ENCODE results near the gene GTF2IRD2. TPM values are rescaled to one million over a fixed set of nuclear protein-coding genes. Genes with fewer than 3 reads are reported as not detected.
"Not testable (repeated sequence)": the region's sequence is repeated elsewhere in the genome, so short reads cannot be mapped to it uniquely, and the experiment has no call there.

Gene GTF2IRD2
- total RNA-seq = 10 to 100 TPM; 16.6 to 44.1 (median 23.1) TPM
- 10 to 100 TPM; 12.1 to 16.3 TPM for polyA plus RNA-seq
- total RNA-seq = 3.2 reads per million, percentile 17 among the genes with 10 or more reads in this experiment

GRCh38 chr7:74850833-74851721 lies at the start of gene GTF2IRD2:
GTF2IRD2 (minus strand) TSS chr7:74851605; CDS start chr7:74836378, 15,227 bp downstream.
- peak within 1 kb of the TSS; percentile 58 to 83 (median 68) for H3K4me3 Mint-ChIP-seq
- H3K27ac ChIP-seq (ENCODE audit: low read depth, low read length) = peak within 1 kb of the TSS; percentile 35
- DNase-seq = peak in 4 of 9 donors; percentile 56 to 85 (median 77)

DNA sequence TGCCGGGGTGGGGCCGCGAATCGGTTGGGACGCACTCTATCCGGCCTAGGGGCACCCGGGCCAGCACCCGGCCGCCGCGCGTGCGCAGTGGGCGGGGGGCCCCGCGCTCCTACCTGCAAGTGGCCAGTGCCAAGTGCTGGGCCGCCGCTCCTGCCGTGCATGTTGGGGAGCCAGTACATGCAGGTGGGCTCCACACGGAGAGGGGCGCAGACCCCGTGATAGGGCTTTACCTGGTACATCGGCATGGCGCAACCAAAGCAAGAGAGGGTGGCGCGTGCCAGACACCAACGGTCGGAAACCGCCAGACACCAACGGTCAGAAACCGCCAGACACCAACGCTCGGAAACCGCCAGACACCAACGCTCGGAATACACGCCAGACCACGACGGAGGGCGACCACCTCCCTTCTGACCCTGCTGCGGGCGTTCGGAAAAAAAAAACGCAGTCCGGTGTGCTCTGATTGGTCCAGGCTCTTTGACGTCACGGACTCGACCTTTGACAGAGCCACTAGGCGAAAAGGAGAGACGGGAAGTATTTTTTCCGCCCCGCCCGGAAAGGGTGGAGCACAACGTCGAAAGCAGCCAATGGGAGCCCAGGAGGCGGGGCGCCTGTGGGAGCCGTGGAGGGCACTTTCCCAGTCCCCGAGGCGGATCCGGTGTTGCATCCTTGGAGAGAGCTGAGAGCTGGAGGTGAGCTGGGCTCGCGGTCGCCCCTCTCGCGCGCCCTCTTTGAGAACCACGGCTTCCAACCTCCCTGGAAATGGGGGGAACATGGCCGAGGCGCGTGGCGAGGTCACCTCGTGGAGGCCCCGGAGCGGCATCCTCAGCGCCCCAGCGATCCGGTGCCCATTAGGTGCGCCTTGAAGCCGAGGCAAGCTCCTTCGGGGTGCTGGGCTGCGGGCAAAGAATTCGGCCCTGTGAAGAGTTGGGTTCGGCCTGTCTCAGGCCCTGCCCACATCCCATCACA lies 39.0 kb upstream of the GTF2IRD2 start:
- H3K4me1 Mint-ChIP-seq; H3K36me3 Mint-ChIP-seq; H3K9me3 ChIP-seq (ENCODE audit: control insufficient read depth in 2 of 3, low read length in 3 of 3); H3K9me3 Mint-ChIP-seq; H3K27me3 ChIP-seq (ENCODE audit: control insufficient read depth in 2 of 2, insufficient read depth in 2 of 2, low read length in 2 of 2); intact Hi-C loops (cut with micrococcal nuclease); H3K36me3 ChIP-seq (ENCODE audit: control insufficient read depth in 2 of 3, insufficient read depth in 3 of 3, low read length in 3 of 3); CTCF ChIA-PET; POLR2A ChIA-PET; H3K4me1 ChIP-seq (ENCODE audit: control insufficient read depth in 2 of 2, insufficient read depth in 2 of 2, low read length in 2 of 2); H3K27me3 Mint-ChIP-seq: not testable (repeated sequence)
- DNase-seq (peak; percentile 66 to 87 (median 79)), ATAC-seq (peak; percentile 84)
- peak overlapping the region; percentile 69 for H3K27ac ChIP-seq (ENCODE audit: low read depth, low read length)
- H3K4me3 Mint-ChIP-seq = peak overlapping the region; percentile 75 to 91 (median 82)
- peak overlapping the region; percentile 73 to 94 (median 84) for H3K27ac Mint-ChIP-seq
- peak overlapping the region; percentile 54 for H3K4me3 ChIP-seq (ENCODE audit: low read length)

More at GRCh38 chr7:74850833-74851721, at the start of gene GTF2IRD2:
- POLR2A ChIA-PET; intact Hi-C loops (cut with micrococcal nuclease); CTCF ChIA-PET; H3K27me3 Mint-ChIP-seq; H3K4me1 Mint-ChIP-seq; H3K9me3 ChIP-seq (ENCODE audit: control insufficient read depth in 2 of 3, low read length in 3 of 3); H3K9me3 Mint-ChIP-seq; H3K4me3 ChIP-seq (ENCODE audit: low read length); H3K27me3 ChIP-seq (ENCODE audit: control insufficient read depth in 2 of 2, insufficient read depth in 2 of 2, low read length in 2 of 2); H3K4me1 ChIP-seq (ENCODE audit: control insufficient read depth in 2 of 2, insufficient read depth in 2 of 2, low read length in 2 of 2); H3K36me3 ChIP-seq (ENCODE audit: control insufficient read depth in 2 of 3, insufficient read depth in 3 of 3, low read length in 3 of 3); H3K36me3 Mint-ChIP-seq: not testable (repeated sequence)
- H3K27ac Mint-ChIP-seq = peak within 1 kb of the TSS in 7 of 9 donors; percentile 62 to 93 (median 77)
- peak; percentile 95 for ATAC-seq

- DNase-seq; ATAC-seq; H3K27me3 ChIP-seq (ENCODE audit: control insufficient read depth in 2 of 2, insufficient read depth in 2 of 2, low read length in 2 of 2); H3K27ac Mint-ChIP-seq; POLR2A ChIA-PET; H3K27me3 Mint-ChIP-seq; H3K4me3 ChIP-seq (ENCODE audit: low read length); H3K9me3 Mint-ChIP-seq; H3K27ac ChIP-seq (ENCODE audit: low read depth, low read length); H3K4me1 ChIP-seq (ENCODE audit: control insufficient read depth in 2 of 2, insufficient read depth in 2 of 2, low read length in 2 of 2); H3K36me3 ChIP-seq (ENCODE audit: control insufficient read depth in 2 of 3, insufficient read depth in 3 of 3, low read length in 3 of 3); H3K36me3 Mint-ChIP-seq; H3K4me1 Mint-ChIP-seq; intact Hi-C loops (cut with micrococcal nuclease); H3K9me3 ChIP-seq (ENCODE audit: control insufficient read depth in 2 of 3, low read length in 3 of 3); CTCF ChIA-PET: not testable (repeated sequence)
- H3K4me3 Mint-ChIP-seq = peak overlapping the region in 4 of 10 donors; percentile 40 to 69 (median 54)
Observed at GRCh38 chr7:74889518-74890129, 38.2 kb upstream of the GTF2IRD2 start.

GRCh38 chr7:74885295-74885694 lies 33.9 kb upstream of the GTF2IRD2 start:
- H3K9me3 Mint-ChIP-seq; H3K9me3 ChIP-seq (ENCODE audit: control insufficient read depth in 2 of 3, low read length in 3 of 3); ATAC-seq; H3K27me3 Mint-ChIP-seq; H3K27ac Mint-ChIP-seq; CTCF ChIA-PET; H3K4me3 Mint-ChIP-seq; intact Hi-C loops (cut with micrococcal nuclease); H3K27ac ChIP-seq (ENCODE audit: low read depth, low read length); H3K36me3 Mint-ChIP-seq; H3K4me1 Mint-ChIP-seq; H3K36me3 ChIP-seq (ENCODE audit: control insufficient read depth in 2 of 3, insufficient read depth in 3 of 3, low read length in 3 of 3); POLR2A ChIA-PET; H3K4me1 ChIP-seq (ENCODE audit: control insufficient read depth in 2 of 2, insufficient read depth in 2 of 2, low read length in 2 of 2); DNase-seq; H3K27me3 ChIP-seq (ENCODE audit: control insufficient read depth in 2 of 2, insufficient read depth in 2 of 2, low read length in 2 of 2); H3K4me3 ChIP-seq (ENCODE audit: low read length): not testable (repeated sequence)

DNA sequence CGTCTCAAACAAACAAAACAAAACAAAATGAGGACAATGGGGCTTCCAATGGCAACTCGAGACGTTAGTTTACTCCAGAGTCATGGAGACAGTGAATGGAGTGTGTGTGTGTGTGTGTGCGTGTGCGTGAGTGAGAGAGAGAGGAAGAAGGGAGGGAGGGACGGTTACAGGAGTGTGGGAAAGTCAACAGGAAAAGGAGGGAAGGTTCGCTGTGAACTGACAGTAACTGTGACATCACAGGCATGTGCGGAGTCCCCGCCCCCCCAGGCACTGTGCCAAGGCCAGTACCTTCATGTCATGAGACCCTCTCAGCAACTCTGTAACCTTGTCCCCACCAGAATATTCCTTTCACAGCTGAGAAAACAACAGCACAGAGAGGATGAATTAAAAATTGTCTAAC lies 30.7 kb upstream of the GTF2IRD2 start:
- H3K4me1 Mint-ChIP-seq; H3K27me3 Mint-ChIP-seq; intact Hi-C loops (cut with micrococcal nuclease); DNase-seq; ATAC-seq; H3K4me1 ChIP-seq (ENCODE audit: control insufficient read depth in 2 of 2, insufficient read depth in 2 of 2, low read length in 2 of 2); POLR2A ChIA-PET; H3K4me3 ChIP-seq (ENCODE audit: low read length); H3K36me3 Mint-ChIP-seq; H3K9me3 ChIP-seq (ENCODE audit: control insufficient read depth in 2 of 3, low read length in 3 of 3); H3K27ac ChIP-seq (ENCODE audit: low read depth, low read length); H3K9me3 Mint-ChIP-seq; H3K27me3 ChIP-seq (ENCODE audit: control insufficient read depth in 2 of 2, insufficient read depth in 2 of 2, low read length in 2 of 2); H3K36me3 ChIP-seq (ENCODE audit: control insufficient read depth in 2 of 3, insufficient read depth in 3 of 3, low read length in 3 of 3); CTCF ChIA-PET: not testable (repeated sequence)
- H3K4me3 Mint-ChIP-seq = peak overlapping the region in 1 of 10 donors; percentile 3
- peak overlapping the region in 2 of 9 donors; percentile 38 to 57 for H3K27ac Mint-ChIP-seq

DNA sequence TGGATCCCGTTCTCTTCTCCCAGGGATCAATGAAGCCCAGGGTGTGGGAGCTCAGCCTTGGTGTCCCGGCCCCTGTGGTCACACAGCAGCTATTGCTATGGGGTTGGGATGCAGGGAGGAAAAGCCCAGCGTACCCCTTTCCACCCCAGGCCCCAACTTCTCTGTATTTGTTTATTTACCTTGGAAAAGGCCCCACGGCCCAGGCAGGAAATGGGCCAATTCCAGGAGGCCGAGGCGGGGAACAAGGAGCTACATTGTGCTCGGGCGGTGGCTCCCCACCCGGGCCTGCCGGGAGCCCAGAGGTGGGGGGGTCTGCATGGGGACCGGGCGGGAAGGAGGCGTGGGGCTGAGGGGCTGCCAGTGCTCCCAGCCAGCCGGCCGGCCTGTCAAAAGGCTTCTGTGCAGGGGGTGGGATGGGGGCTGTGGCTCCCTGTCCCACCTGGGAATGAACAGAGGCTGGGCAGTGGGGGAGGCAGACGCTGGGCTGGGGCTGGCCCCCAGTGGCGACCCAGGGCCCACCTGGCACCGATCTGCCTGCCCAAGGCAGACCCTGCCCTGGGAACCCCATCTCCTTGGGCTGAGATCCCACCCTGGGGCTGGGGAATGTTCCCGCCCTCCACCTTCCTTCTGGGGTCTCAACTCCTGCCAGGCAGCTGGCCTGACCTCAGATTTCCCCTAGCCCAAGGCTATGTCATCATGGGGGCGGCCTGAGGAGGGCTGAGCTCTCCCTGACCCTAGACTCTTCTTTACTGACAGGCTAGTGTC lies 23.5 kb upstream of the GTF2IRD2 start:
- H3K4me3 Mint-ChIP-seq; H3K27me3 ChIP-seq (ENCODE audit: control insufficient read depth in 2 of 2, insufficient read depth in 2 of 2, low read length in 2 of 2); H3K4me1 Mint-ChIP-seq; H3K4me1 ChIP-seq (ENCODE audit: control insufficient read depth in 2 of 2, insufficient read depth in 2 of 2, low read length in 2 of 2); H3K36me3 Mint-ChIP-seq; H3K4me3 ChIP-seq (ENCODE audit: low read length); H3K9me3 Mint-ChIP-seq; POLR2A ChIA-PET; H3K27ac Mint-ChIP-seq; intact Hi-C loops (cut with micrococcal nuclease); H3K27ac ChIP-seq (ENCODE audit: low read depth, low read length); H3K9me3 ChIP-seq (ENCODE audit: control insufficient read depth in 2 of 3, low read length in 3 of 3); ATAC-seq; H3K27me3 Mint-ChIP-seq; DNase-seq; H3K36me3 ChIP-seq (ENCODE audit: control insufficient read depth in 2 of 3, insufficient read depth in 3 of 3, low read length in 3 of 3); CTCF ChIA-PET: not testable (repeated sequence)
